LNCAP (cell line): ENCODE data around the gene PLK5.

Experiments used
- CTCF ChIP-seq: fragments of 450-650 bp; IDR thresholded peaks from 2 replicates; pipeline ENCODE4 v1.5.1; 2017; ENCODE audit warnings: mild to moderate bottlenecking

PLK5 gene

GRCh38 chr19:1482361-1483130 is 41.3 kb upstream of the PLK5 start:
- TF ChIP-seq CTCF = no peak

- no peak for TF ChIP-seq CTCF
Observed at GRCh38 chr19:1483131-1483978, 40.5 kb upstream of the PLK5 start.

- no peak for TF ChIP-seq CTCF
Observed at GRCh38 chr19:1483979-1484428, 39.9 kb upstream of the PLK5 start.

- TF ChIP-seq CTCF = no peak
Observed at GRCh38 chr19:1486720-1487575, 36.9 kb upstream of the PLK5 start.

- TF ChIP-seq CTCF = no peak
Observed at GRCh38 chr19:1487576-1488281, 36.1 kb upstream of the PLK5 start.

GRCh38 chr19:1488282-1488601 is 35.6 kb upstream of the PLK5 start:
- TF ChIP-seq CTCF = no peak
